Measurements from ENCODE around the gene HPCAL1. TPM values are rescaled to one million over a fixed set of nuclear protein-coding genes. Genes with fewer than 3 reads are reported as not detected.

Gene HPCAL1
- total RNA-seq, 1 donor = 34.4 TPM

DNA sequence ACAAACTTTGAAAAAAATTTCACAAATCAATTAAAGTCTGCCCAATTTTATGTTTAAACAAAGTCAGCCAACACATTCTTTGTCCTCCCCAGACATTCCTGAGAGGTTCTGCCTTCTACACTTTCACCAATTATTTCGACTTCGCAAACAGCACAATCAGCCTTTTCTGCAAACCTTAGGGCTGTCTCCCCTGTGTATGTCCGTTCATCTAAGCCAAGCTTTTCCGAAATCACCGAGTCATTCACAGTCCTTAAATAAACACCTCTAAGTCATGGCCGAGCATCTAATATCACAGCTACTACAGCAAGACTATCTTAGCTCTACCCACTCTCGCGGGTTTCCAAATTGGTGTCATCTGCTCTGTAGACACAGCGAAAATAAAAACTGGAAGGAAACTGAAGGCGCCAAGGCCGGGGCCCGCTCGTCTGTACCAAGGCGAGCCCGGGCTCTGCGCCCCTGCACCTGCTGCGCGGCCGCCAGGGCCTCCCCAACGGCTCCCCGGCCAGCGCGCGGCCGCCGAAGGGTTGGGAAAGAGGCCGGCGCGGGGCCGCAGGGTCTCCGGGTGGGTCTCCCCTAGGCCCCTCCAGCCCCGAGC lies 144.7 kb downstream of the HPCAL1 start:
- DNase-seq (ENCODE audit: low read depth) = peak; percentile 44
- H3K4me3 ChIP-seq (ENCODE audit: low read depth, low read length) = peak overlapping the region; percentile 73
- TF ChIP-seq, protein P1, sequence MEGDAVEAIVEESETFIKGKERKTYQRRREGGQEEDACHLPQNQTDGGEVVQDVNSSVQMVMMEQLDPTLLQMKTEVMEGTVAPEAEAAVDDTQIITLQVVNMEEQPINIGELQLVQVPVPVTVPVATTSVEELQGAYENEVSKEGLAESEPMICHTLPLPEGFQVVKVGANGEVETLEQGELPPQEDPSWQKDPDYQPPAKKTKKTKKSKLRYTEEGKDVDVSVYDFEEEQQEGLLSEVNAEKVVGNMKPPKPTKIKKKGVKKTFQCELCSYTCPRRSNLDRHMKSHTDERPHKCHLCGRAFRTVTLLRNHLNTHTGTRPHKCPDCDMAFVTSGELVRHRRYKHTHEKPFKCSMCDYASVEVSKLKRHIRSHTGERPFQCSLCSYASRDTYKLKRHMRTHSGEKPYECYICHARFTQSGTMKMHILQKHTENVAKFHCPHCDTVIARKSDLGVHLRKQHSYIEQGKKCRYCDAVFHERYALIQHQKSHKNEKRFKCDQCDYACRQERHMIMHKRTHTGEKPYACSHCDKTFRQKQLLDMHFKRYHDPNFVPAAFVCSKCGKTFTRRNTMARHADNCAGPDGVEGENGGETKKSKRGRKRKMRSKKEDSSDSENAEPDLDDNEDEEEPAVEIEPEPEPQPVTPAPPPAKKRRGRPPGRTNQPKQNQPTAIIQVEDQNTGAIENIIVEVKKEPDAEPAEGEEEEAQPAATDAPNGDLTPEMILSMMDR (IDR thresholded peaks at IDR 0.05; ENCODE audit: insufficient read depth, low read length) = no peak

DNA sequence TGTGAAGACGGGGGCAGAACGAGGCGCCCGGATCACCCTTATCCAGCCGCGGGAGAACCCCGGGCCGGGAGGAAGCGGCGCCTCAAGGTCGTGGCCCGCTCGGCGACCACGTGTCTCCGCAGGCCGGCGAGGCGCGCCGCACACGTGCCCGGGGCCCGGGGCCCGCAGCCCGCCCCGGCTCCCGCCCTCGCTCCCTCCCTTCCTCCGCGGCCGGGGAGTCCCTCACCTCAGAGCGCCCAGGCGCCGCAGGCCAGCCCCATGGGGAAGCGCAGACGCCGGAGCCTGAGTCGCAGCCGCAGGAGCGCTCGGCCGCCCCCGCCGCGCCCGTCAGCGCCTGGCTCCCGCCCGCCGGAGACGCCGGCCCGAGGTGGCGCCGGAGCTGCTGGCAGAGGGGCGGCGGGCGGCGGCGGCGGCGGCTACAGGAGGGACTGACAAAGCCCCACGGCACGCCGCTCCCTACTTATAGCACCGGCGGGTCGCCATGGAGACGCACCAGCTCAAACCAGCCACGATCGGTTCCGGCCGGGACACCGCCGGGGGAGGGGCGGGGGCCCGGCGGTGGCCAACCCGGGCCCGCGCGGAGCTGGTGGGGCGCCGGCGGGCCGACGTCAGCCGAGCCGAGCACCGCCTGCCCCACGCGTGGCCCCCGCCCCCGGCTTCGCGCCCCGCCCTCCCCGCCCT lies 145.3 kb downstream of the HPCAL1 start, which contains the start of gene ODC1:
Gene ODC1, minus strand, starts transcription at position 433 of the 681 bp plus-strand sequence. CDS start 3,295 bp downstream, outside the sequence.
- H3K4me3 ChIP-seq (ENCODE audit: low read depth, low read length) = peak within 1 kb of the TSS; percentile 82
- TF ChIP-seq, protein P1 (IDR thresholded peaks at IDR 0.05; ENCODE audit: insufficient read depth, low read length) = no peak
- peak; percentile 91 for DNase-seq (ENCODE audit: low read depth)

DNA sequence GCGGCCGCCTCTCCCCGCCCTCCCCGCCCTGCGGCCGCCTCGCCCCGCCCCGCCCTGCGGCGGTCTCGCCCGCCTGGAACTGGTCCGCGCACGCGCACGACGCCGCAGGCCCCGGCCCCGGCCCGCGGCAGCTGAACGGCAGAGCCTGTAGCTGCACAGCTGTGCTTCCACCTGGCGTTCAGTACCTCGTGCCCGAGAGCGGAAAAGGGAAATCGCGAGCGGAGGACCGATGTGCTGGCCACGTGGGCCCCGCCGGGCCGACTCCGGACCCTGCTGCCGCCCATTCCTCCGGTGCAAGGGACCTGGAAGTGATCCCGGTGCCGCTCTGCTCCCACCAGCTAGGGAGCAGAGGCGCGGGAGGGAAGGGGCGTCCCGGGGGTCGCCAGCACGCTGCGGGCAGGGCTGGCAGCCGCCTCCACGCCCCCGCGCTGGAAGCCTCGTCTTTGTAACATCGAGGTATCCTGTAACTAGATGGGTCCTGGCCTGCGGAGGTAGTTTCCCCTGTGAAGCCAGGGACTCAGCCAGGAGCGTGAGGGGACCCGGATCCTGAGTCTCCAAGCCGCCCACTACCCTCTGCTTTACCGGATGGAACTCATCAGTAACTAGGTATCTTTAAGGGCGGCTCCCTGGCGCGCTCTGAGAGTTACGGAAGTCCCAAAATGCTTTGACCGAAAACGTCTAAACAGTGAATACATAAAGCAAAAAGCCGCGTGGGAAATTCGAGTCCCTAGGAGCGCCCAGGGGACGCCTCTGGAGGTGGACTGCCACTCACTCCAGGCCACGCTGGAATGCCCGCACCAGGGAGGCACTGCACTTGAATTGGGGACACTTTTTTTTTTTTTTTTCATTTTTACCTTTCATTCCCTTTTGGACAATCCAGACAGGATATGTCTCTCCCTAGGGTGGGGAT lies 146.1 kb downstream of the HPCAL1 start:
- H3K4me3 ChIP-seq (ENCODE audit: low read depth, low read length) = peak overlapping the region; percentile 82
- TF ChIP-seq, protein P1 (IDR thresholded peaks at IDR 0.05; ENCODE audit: insufficient read depth, low read length) = no peak
- peak; percentile 80 for DNase-seq (ENCODE audit: low read depth)

DNA sequence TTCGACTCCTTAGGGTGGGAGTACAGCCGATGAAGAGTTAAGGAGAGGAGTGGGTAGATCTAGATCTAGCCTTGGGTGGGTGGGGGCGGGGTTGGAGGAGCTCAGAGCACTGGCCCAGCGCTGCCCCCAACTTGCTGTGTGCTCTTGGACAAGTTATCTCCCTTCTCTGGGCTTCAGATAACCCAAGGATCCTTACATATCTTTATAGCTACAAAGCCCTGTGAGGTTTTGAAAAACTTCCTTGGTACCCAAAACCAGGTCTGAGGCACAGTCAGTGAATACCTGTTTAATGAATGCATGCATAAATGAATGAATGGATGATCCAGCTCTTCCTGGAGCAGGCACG lies 146.8 kb downstream of the HPCAL1 start:
- H3K4me3 ChIP-seq (ENCODE audit: low read depth, low read length) = peak overlapping the region; percentile 82
- DNase-seq (ENCODE audit: low read depth) = no peak
- TF ChIP-seq, protein P1 (IDR thresholded peaks at IDR 0.05; ENCODE audit: insufficient read depth, low read length) = no peak

DNA sequence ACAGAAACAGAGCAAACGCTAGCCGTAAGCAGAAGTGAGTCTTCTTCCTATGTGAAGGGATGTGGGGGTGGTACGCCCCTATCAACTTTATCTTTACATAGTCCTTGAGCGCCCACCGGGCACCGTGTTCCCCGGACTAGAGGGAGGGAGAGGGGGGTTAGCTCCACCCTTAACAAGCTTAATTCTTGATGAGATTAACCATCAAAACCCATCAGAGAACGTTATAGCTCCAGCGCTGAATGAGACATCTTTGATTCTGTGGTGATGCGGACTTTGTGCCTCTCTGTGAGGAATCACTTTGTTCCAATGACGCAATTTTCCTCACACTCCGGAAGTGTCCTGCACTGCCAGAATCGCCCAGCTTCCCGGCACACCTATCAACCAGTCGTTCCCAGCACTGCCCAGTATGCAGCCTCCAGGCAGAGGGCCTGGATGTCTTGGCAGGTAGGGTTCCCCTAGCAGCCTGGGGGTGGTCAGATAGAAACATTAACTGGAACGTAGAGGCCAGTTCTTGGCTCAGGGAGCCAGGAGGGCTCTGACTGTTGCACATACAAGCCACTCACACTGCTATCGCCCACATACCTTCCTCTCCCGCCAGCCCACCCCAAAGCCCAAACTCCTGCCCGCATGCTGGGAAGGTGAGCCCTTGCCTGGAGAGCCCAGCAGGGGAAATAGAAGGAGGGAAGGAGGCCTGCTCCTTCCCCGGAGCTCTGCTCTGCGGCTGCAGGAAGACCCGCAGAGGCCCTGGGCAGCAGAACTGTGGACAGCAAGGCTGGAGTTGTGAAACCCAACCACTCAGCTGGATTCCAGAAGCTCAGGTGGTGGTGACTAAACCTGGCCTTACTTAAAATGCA lies 147.4 kb downstream of the HPCAL1 start:
- peak overlapping the region; percentile 82 for H3K4me3 ChIP-seq (ENCODE audit: low read depth, low read length)
- TF ChIP-seq, protein P1 (IDR thresholded peaks at IDR 0.05; ENCODE audit: insufficient read depth, low read length) = no peak
- DNase-seq (ENCODE audit: low read depth) = no peak

DNA sequence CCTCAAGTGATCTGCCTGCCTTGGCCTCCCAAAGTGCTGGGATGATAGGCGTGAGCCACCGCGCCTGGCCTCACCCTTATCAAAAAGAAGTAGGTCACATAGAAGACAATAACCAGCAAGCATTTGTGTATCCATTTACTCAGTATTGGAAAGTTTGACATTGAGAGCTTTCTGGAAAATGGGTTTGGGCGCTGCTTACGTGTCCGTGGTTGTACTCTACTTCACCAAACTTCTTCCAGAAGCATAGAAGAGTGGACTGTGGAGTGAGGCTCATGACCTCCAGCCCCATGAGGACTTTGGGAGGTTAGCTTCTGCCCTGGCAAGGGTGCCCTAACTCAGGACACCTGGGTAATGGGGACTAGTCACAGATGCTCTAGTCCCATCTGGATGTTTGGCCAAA lies 149.1 kb downstream of the HPCAL1 start:
- no peak for DNase-seq (ENCODE audit: low read depth)
- no peak overlapping the region for H3K4me3 ChIP-seq (ENCODE audit: low read depth, low read length)
- TF ChIP-seq, protein P1 (IDR thresholded peaks at IDR 0.05; ENCODE audit: insufficient read depth, low read length) = no peak

All from fibroblast of the aortic adventitia (primary cell).